Cardiac septum (tissue), 1 donor: ENCODE measurements around the gene EMC10. TPM values are rescaled to one million over a fixed set of nuclear protein-coding genes. Genes with fewer than 3 reads are reported as not detected.
"Not testable (repeated sequence)": the region's sequence is repeated elsewhere in the genome, so short reads cannot be mapped to it uniquely, and the experiment has no call there.

Experiments used
- DNase-seq: peaks from one replicate; pipeline ENCODE4 v3.0.0-alpha.2; 2020; ENCODE audit warnings: low spot score
- intact Hi-C: fragments of 100-400 bp; cut with DNase I; formaldehyde crosslinking; loops from one replicate; pipeline ENCODE4 v1.14.0; 2022
- total RNA-seq: library from RNA; stranded (reverse); fragmentation: NEBNext Ultra II Directional; extraction: Animal tissue kit (Norgen Biotek cat#: 25700); gene quantifications from one replicate; pipeline ENCODE4 v1.2.1, GENCODE V29; 2021
- donor health status: DM: no; HTN: no; CAD: no.

Gene EMC10
- total RNA-seq, 1 donor from 2014 or later: 106 TPM

DNA sequence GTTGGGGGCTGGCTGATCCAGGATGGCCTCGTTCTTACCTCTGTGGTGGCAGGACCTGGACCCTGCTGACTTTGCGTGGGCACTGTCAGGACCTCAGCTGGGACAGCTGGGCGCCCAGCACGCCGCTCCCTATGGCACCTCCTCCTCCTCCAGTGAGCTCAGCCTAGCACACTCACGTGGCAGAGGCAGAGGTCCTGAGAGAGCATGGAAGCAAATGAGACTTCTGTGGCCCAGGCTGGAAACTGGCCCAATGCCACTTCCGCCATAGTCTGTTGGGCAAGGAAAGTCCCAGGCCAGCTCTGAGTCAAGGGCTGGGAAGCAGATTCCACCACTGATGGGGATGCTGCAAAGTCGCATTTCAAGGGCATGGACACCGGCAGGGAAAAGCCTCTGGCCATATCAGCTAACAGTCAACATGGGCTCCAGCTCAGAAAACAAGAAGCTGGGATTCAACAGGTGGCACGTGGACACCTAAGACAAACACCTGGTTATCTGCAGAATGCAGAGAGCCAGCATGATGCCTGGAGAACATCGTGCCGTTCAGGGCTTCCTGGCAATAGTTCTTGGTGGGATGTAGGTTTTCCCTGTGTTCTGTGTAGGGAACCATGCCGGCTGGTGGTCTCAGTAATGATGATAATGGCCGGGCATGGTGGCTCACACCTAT, 26.9 kb upstream of the EMC10 start:
- no peak for DNase-seq
- intact Hi-C loops: no loop called here

DNA sequence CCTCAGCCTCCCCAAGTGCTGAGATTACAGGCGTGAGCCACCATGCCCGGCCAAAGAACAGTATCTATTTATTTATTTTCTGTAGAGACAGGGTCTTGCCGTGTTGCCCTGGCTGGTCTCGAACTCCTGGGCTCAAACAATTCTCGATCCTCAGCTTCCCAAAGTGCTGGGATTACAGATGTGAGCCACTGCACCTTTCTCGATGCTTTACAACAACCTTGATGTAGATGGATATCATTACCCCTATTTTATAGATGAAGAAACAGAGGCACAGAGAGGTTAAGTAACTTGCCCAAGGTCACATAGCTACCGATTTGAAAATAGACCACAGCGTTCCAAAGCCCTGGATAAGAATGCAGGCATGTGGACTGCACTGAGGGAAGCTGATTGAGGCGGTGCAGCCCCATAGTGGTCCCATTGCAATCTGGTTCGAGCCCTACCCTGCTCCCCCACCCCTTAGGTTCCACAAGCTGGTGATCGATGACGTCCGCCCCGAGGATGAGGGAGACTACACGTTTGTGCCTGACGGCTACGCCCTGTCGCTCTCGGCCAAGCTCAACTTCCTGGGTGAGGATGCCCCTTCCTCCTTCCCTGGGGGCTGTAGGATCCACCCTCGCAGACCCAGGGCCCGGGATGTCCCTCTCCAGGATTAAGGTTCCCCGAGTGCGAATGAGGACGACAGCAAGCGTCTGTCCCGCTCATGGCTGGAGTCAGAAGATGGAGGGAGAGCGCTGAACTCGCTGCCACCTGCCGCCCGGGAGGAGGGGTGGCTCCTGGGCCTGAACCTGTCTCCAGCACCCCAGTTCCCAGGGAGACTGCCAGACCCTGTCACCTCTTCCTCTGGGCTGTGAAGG, 25.7 kb upstream of the EMC10 start:
- no peak for DNase-seq
- intact Hi-C loops: no loop called here

DNA sequence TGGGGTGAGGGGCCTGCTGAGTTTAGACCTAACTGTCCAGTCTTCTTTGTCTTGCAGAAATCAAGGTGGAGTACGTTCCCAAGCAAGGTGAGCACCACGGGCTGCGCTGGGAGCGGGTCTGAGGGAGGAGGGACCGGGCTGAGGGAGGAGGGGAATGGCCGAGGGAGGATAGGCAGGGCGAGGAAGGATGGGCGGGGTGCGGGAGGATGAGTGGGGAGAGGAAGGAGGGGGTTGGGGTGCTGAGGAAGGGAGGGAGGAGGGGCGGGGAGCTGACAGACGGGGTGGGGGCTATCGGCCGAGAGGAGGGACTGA, 25.1 kb upstream of the EMC10 start:
- no peak for DNase-seq
- intact Hi-C loops: no loop called here

DNA sequence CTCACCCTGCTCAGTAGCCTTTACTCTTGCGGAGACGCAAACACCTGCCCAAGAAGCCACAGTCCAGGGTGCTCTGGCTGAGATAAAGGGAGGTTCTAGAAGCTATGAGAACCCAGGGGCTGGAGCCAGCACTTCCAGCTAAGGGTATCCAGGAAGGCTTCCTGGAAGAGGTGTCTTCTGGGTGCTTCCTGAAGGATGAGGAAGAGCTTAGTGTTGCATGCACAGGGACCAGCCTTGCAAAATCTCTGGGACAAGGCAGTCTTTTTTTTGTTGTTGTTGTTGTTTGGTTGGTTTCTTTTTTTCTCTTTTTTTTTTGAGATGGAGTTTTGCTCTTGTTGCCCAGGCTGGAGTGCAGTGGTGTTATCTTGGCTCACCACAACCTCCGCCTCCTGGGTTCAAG, 23.1 kb upstream of the EMC10 start:
- intact Hi-C loops: no loop called here
- DNase-seq: no peak

DNA sequence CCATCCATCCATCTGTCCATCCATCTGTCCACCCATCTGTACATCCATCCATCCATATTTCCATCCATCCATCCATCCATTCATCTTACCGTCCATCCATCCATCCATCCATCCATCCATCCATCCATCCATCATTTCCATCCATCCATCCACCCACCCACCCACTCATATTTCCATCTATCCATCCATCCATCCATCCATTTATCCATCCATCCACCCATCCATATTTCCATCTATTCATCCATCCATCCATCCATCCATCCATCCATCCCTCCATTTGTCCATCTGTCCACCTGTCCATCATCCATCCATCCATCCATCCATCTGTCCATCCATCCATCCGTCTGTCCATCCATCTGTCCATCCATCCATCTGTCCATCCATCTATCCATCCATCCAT, 20.3 kb upstream of the EMC10 start:
- intact Hi-C loops: no loop called here
- DNase-seq: no peak

DNA sequence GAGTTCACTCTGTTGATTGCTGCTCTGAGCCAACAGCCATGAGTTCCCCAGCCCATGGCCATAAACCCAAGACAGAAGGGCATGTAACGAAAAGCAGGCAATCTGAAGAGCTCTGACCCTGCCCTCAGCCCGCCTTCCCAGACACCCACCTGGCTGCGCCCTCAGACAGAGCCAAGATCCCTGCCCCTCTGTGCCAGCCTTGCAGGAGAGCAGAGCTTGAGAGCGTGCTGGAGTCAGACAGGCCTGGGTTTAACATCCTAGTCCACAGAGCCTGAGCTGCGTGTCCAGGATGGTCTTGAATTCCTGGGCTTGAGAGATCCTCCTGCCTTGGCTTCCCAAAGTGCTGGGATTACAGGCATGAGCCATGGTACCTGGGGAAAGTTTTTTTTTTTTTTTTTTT, 19.0 kb upstream of the EMC10 start:
- intact Hi-C loops: no loop called here
- DNase-seq: no peak

DNA sequence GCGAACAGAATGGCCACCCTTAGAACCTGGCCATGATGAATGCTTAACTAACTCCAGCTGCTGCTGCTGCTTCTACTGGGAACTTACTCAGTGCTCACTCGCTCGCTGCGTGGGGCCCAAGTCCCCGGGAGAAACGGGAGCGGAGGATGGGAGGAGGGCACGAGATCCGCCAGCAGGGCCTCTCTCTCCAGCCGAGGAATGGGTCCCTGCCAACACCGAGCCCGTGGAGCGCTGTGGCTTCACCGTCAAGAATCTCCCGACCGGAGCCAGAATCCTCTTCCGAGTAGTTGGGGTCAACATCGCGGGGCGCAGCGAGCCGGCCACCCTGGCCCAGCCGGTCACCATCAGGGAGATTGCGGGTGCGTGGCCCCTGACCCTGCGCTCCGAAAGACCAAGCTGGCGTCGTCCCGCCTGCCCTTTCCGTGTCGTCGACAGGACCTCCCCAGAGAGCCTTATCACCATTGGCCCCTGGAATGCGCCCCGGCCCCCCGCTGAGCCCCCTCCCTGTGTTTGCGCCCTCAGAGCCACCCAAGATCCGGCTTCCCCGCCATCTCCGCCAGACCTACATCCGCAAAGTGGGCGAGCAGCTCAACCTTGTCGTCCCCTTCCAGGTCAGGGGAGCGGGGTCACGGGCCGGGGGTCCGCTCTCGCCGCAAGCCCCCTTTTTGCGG, 17.8 kb upstream of the EMC10 start:
- DNase-seq: no peak
- intact Hi-C loops: no loop called here

DNA sequence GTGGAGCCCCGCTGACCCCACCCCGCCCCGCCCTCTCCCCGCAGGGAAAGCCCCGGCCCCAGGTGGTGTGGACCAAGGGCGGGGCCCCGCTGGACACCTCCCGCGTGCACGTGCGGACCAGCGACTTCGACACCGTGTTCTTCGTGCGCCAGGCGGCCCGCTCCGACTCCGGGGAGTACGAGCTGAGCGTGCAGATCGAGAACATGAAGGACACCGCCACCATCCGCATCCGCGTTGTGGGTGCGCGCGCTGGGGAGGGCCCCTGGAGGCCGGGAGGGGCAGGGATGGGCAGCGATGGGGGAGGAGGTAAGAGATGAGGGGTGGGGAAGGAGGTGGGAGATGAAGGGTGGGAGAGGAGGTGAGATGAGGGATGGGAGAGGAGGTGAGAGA, 17.2 kb upstream of the EMC10 start:
- intact Hi-C loops: no loop called here
- DNase-seq: no peak

DNA sequence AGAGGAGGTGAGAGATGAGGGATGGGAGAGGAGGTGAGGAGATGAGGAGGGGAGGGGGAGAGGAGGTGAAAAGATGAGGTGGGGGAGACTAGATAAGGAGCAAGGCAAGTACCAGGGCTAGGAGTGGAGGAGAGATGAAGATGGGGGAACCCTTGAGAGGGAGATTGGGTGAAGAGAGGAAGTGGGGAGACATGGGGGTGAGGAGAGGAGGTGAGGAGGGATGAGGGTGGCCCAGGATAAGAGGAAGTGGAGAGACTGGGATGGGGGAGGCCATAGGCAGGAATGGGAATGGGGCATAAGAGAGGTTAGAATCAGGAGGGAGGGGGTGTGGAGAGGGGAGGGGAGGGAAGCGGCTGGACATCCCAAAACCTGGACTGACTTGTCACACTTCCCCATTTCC, 16.7 kb upstream of the EMC10 start:
- intact Hi-C loops: loop anchor here (2.0 kb wide), 1 partner anchor 91 kb away; no protein-coding TSS in a partner anchor
- DNase-seq: no peak

DNA sequence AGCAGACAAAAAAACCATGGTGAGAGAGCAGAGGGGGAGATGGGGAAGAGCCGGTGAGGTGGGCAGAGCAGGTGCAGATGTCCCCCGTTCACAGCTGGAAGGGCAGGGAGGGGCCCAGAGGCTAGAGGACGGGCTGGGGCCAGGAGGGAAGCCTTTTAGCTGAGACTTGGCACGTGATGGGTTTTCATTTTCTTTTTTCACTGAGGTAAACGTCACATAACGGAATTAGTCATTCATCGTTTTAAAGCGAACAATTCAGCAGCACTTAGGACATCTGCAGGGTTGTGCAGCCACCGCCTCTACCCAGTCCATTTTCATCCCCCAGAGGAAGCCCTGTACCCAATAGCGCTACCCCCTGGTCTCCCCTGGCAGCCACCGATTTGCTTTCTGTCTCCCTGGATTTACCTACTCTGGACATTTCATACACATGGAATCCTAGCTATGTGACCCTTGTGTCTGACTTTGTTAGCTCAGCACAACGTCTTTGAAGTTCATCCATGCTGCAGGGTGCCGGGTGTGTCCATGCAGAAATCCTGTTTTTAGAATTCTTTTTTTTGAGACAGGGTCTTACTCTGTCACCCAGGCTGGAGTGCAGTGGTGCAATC, 16.0 kb upstream of the EMC10 start:
- no peak for DNase-seq
- intact Hi-C loops: loop anchor here (2.0 kb wide), 1 partner anchor 91 kb away; no protein-coding TSS in a partner anchor

DNA sequence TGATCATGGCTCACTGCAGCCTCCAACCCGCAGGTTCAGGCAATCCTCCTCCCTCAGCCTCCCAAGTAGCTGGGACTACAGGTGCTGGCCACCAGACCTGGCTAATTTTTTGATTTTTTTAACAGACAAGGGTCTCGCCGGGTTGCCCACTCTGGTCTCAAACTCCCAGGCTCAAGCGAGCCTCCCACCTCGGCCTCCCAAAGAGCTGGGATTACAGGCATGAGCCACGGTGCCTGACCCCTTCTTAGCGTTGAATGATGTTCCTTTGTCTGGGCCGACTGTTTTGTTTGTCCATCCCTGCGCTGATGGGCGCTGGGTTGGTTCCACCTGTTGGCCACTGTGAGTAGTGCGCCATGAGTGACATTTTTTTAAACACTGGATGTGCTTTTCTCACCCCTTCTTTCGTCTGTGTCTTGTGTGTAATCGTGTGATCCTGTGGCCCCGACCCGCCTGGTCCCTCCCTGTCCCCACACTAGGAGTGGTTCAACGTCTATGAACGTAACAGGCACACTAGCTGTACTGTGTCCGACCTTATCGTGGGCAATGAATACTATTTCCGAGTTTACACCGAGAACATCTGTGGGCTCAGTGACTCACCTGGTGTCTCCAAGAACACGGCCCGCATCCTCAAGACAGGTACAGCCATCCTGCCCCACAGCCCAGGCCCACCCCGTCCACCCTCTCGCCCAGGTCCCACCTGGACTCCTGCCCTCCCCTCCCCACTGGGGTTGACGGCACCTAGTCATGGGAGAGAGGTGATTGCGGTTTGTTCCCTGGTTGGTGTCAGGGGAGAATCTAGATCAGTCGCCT, 15.0 kb upstream of the EMC10 start:
- DNase-seq: no peak
- intact Hi-C loops: loop anchor here (2.0 kb wide), 1 partner anchor 92 kb away; no protein-coding TSS in a partner anchor

DNA sequence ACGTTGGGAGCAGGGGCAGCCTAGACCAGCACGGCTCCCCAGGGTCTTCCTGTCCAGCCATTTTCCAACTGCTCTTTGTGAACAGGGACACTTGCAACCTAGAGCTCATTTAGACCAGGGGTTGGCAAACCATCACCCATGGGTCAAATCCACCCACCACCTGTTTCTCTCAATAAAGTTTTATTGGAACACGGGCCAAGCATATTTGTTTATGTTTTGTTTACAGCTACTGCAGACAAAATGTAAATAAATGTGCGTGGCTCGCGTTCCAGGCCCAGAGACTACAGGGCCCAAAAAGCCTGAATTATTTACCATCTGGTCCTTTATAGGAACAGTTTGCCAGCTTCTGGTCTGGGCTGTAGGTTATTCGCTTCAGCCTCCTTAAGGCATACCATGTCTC, 13.3 kb upstream of the EMC10 start:
- intact Hi-C loops: no loop called here
- DNase-seq: no peak

DNA sequence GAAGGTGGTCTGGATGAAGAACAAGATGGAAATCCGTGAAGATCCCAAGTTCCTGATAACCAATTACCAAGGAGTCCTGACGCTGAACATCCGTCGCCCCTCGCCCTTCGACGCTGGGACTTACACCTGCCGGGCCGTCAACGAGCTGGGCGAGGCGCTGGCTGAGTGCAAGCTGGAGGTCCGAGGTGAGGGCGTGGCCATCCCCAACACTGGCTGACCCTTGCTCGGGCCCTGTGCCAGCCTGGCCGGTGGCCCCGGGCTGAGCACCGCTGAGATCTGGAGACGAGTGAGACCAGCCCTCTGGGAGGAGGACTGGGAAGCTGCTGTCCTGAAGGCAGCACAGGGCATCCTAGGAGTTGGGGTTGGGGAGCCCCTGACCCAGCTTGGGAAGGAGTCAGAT, 12.0 kb upstream of the EMC10 start:
- intact Hi-C loops: no loop called here

DNA sequence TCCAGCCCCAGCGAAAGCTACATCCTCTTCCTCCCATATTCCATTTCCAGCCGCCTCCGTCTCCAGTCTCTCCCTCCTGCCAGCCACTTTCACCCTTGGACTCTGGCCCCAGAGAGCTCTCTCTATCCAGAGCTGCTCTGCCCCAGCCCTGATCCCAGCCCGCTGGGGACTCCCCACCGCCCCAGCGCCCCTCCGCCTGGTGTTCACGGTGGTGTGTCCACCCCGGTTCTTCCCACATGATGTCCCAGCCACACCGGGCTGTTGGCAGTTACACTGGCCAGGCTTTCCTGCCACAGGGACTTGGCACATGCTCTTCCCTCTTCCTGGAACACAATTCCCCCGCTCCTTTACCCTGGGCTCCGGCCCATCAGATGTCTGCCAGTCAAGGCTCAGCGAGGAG, 11.3 kb upstream of the EMC10 start:
- intact Hi-C loops: no loop called here
- DNase-seq: no peak

More for the DNA sequence above, 12.0 kb upstream of the EMC10 start:
- no peak for DNase-seq

DNA sequence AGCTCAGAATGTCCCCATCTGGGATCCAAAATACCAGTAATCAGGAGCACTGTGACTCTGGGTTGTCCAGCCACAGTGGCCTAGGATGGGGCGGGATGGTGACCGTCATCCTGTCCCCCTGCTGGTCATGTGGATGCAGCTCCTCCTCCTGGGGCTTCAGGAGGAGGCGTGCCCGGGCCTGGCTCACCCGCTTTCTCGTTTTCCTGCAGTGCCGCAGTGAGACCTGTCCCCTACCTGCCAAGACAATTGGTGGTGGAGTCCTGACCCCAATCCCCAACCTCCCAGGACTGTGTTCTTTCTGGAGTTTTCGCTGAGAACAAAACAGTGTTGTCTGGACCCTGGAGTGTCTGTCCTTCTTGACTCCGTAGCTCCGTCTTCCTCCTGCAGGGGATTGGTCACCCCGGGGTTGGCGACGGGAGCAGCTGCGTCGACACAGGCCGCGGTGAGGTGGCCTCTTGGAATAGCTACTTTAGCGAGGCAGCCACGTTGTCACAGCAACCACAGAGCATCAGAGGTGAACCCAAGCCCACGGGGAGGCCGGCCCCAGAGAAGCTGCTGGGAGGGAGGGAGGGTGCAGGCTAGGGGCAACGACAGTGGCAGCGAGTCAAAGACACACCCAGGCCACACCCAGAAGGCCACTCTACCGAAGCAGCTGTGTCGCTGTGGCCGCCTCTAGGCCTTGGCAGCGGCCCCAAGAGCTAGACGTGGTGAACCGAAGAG, 10.2 kb upstream of the EMC10 start:
- no peak for DNase-seq
- intact Hi-C loops: no loop called here

DNA sequence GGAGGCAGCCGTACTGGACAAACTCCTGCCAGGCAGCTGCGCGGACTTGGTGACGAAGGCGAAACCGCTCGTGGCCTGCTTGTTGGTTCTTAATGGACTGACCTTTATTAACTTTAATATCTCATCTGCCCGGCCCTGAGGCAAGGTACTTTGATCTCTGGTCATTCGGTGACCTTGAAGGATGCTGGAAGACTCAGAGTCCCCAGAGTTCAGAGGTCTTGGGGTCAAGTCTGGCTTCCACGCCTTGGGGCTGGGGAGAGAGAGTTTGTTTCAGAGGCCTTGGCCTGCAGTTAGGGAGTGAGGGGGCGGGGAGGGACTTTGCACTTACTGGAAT, 9.6 kb upstream of the EMC10 start:
- intact Hi-C loops: no loop called here
- DNase-seq: no peak

DNA sequence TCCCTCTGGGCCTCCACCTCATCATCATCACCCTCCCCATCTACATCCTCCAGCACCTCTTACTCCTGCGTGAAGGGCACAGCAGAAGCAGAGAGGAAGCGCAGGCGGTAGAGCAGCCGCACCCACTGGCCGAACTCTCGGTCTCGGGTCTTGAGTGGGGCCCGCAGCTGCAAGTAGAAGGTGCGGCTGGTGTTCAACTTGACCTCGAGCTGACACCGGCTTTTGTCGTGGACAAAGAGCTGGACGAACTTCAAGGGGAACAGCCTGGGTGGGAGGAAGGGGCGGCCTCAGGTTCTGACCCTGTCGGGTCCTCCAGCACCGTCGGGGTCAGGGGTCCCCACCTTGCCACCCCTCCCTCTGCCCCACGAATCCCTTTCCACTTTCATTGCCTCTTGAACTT, 8.7 kb upstream of the EMC10 start:
- intact Hi-C loops: no loop called here
- DNase-seq: no peak

DNA sequence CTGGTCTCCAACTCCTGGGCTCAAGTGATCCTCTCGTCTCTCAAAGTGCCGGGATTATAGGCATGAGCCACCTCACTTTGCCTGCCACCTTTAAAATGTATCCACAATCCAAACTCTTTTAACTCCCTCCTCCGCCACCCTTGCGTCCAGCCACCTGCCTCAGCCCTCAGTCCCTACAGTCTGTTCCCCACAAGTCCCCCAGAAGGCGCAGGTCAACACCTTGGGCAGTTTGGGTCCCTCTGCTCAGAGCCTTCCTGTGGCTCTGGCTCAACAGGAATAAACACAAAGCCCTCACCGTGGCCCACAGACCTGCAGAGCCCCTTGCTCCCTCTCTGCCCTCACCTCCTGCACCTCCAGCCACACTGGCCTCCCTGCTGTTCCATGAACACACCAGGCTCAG, 7.5 kb upstream of the EMC10 start:
- no peak for DNase-seq
- intact Hi-C loops: no loop called here

DNA sequence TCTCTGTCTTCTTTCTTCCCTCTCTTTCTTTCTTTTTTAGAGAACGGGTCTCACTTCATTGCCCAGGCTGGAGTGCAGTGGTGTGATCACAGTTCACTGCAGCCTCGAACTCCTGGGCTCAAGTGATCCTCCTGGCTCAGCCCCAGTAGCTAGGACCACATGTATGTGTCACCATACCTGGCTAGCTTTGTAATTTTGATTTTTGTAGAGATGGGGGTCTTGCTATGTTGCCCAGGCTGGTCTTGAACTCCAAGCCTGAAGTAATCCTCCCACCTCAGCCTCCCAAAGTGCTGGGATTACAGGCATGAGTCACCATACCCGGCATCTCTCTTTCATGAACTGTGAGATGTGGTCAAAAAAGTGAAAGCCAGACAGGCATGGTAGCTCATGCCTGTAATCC, 3.0 kb upstream of the EMC10 start:
- intact Hi-C loops, DNase-seq: not testable (repeated sequence)
